Measurements from ENCODE around the gene MMP17. TPM values are rescaled to one million over a fixed set of nuclear protein-coding genes. Genes with fewer than 3 reads are reported as not detected.
"Not testable (repeated sequence)": the region's sequence is repeated elsewhere in the genome, so short reads cannot be mapped to it uniquely, and the experiment has no call there.

Gene MMP17
- total RNA-seq, 3 donors from 2014 or later: 2.9 to 18.6 (median 4.7) TPM

- Histone ChIP-seq H3K9me3 (no peaks in the 10 kb centered on the region), H3K4me3 (no peak overlapping the region), H3K27ac (no peak overlapping the region), H3K4me1 (no peaks in the 10 kb centered on the region), H3K36me3 (no peaks in the 10 kb centered on the region), H3K27me3 (no peaks in the 10 kb centered on the region)
- no peak for DNase-seq (ENCODE audit: low spot score in 2 of 2)
- intact Hi-C loops (cut with DNase I; ENCODE audit: low total_unique reads): no loop called here
- TF ChIP-seq POLR2AphosphoS5 (IDR thresholded peaks at IDR 0.05) (no peak), POLR2A (IDR thresholded peaks at IDR 0.05) (no peak), CTCF (IDR thresholded peaks at IDR 0.05) (no peak)
Measured at GRCh38 chr12:131873293-131873692, 45.1 kb downstream of the MMP17 start.

- H3K27me3 ChIP-seq; H3K36me3 ChIP-seq; H3K27ac ChIP-seq; H3K4me3 ChIP-seq; H3K9me3 ChIP-seq; DNase-seq (ENCODE audit: low spot score in 2 of 2); intact Hi-C loops (cut with DNase I; ENCODE audit: low total_unique reads); H3K4me1 ChIP-seq: not testable (repeated sequence)
Measured at GRCh38 chr12:131874972-131875371, 46.8 kb downstream of the MMP17 start.

- H3K27ac ChIP-seq; H3K4me1 ChIP-seq; H3K9me3 ChIP-seq; H3K27me3 ChIP-seq; H3K36me3 ChIP-seq; intact Hi-C loops (cut with DNase I; ENCODE audit: low total_unique reads); H3K4me3 ChIP-seq; DNase-seq (ENCODE audit: low spot score in 2 of 2): not testable (repeated sequence)
Measured at GRCh38 chr12:131877216-131877615, 49.0 kb downstream of the MMP17 start.

- H3K27ac ChIP-seq; intact Hi-C loops (cut with DNase I; ENCODE audit: low total_unique reads); H3K27me3 ChIP-seq; H3K36me3 ChIP-seq; H3K4me1 ChIP-seq; H3K4me3 ChIP-seq; H3K9me3 ChIP-seq; DNase-seq (ENCODE audit: low spot score in 2 of 2): not testable (repeated sequence)
Measured at GRCh38 chr12:131878436-131878835, 50.2 kb downstream of the MMP17 start.

- Histone ChIP-seq H3K4me1 (no peaks in the 10 kb centered on the region), H3K4me3 (no peak overlapping the region), H3K27me3 (no peaks in the 10 kb centered on the region), H3K36me3 (no peaks in the 10 kb centered on the region), H3K27ac (no peak overlapping the region), H3K9me3 (peaks cover 0 to 5% of the 10 kb centered on the region in 2 donors)
- TF ChIP-seq POLR2A (IDR thresholded peaks at IDR 0.05) (no peak), CTCF (IDR thresholded peaks at IDR 0.05) (no peak)
- intact Hi-C loops (cut with DNase I; ENCODE audit: low total_unique reads): no loop called here
- no peak for DNase-seq (ENCODE audit: low spot score in 2 of 2)
Measured at GRCh38 chr12:131882804-131883520, 54.8 kb downstream of the MMP17 start.

GRCh38 chr12:131883521-131883900 is 55.3 kb downstream of the MMP17 start:
- H3K4me1 ChIP-seq: no peaks in the 10 kb centered on the region
- H3K36me3 ChIP-seq: no peaks in the 10 kb centered on the region
- peaks cover 0 to 5% of the 10 kb centered on the region in 2 donors for H3K9me3 ChIP-seq
- no peak overlapping the region for H3K4me3 ChIP-seq
- H3K27ac ChIP-seq: no peak overlapping the region
- no peak for DNase-seq (ENCODE audit: low spot score in 2 of 2)
- no peak for TF ChIP-seq CTCF (IDR thresholded peaks at IDR 0.05)
- intact Hi-C loops (cut with DNase I; ENCODE audit: low total_unique reads): no loop called here
- no peaks in the 10 kb centered on the region for H3K27me3 ChIP-seq

- H3K4me1 ChIP-seq; H3K4me3 ChIP-seq; H3K9me3 ChIP-seq; H3K27ac ChIP-seq; H3K36me3 ChIP-seq; intact Hi-C loops (cut with DNase I; ENCODE audit: low total_unique reads); H3K27me3 ChIP-seq; DNase-seq (ENCODE audit: low spot score in 2 of 2): not testable (repeated sequence)
Measured at GRCh38 chr12:131885076-131885475, 56.9 kb downstream of the MMP17 start.

Measured in breast epithelium (tissue), 4 donors.